GM10847 (cell line): Measurements from ENCODE around the gene TPRN.

ENCODE experiments used
- POLR2A ChIP-seq: IDR thresholded peaks from 2 replicates; pipeline ENCODE4 v1.6.1; 2011; ENCODE audit not compliant: insufficient read length; ENCODE audit errors: extremely low read depth

The TPRN gene

GRCh38 chr9:137192448-137192780 is 8.1 kb downstream of the TPRN start:
- TF ChIP-seq POLR2A = no peak

GRCh38 chr9:137191691-137192447 is 8.7 kb downstream of the TPRN start:
- no peak for TF ChIP-seq POLR2A

GRCh38 chr9:137191245-137191644 is 9.3 kb downstream of the TPRN start:
- no peak for TF ChIP-seq POLR2A

GRCh38 chr9:137190315-137190856 is 10.2 kb downstream of the TPRN start:
- no peak for TF ChIP-seq POLR2A

- TF ChIP-seq POLR2A = no peak
Observed at GRCh38 chr9:137189297-137190295, 10.9 kb downstream of the TPRN start.

GRCh38 chr9:137188490-137189296 is 11.8 kb downstream of the TPRN start, which contains the start of the genes ANAPC2 and SSNA1:
TSS of gene ANAPC2 (minus strand) at chr9:137188560. CDS start at chr9:137188532, 28 bp downstream.
TSS of gene SSNA1 (plus strand) at chr9:137188676. CDS start at chr9:137188727, 51 bp downstream.
- TF ChIP-seq POLR2A = peak; percentile 94

- no peak for TF ChIP-seq POLR2A
Observed at GRCh38 chr9:137188086-137188489, 12.5 kb downstream of the TPRN start.

GRCh38 chr9:137187386-137187785 is 13.2 kb downstream of the TPRN start:
- no peak for TF ChIP-seq POLR2A

GRCh38 chr9:137186385-137186784 is 14.2 kb downstream of the TPRN start:
- no peak for TF ChIP-seq POLR2A

- TF ChIP-seq POLR2A = no peak
Observed at GRCh38 chr9:137185921-137186320, 14.6 kb downstream of the TPRN start.

GRCh38 chr9:137184881-137185660 is 15.5 kb downstream of the TPRN start:
- TF ChIP-seq POLR2A = no peak

GRCh38 chr9:137183980-137184595 is 16.5 kb downstream of the TPRN start:
- TF ChIP-seq POLR2A = no peak

- no peak for TF ChIP-seq POLR2A
Observed at GRCh38 chr9:137182836-137183235, 17.7 kb downstream of the TPRN start.

- TF ChIP-seq POLR2A = no peak
Observed at GRCh38 chr9:137181680-137182079, 18.9 kb downstream of the TPRN start.

GRCh38 chr9:137180491-137180890 is 20.1 kb downstream of the TPRN start:
- no peak for TF ChIP-seq POLR2A
